Suprapubic skin (tissue), 4 donors: ENCODE results near the gene EPHA2.

Experiments
- EP300 ChIP-seq: sonication (generic); formaldehyde crosslinking; IDR thresholded peaks from one replicate; pipeline ENCODE4 v1.6.1; 2017; ENCODE audit warnings: antibody characterized with exemption
- POLR2A ChIP-seq, 2 donors: fragments of 450-650 bp; IDR thresholded peaks; one replicate each; pipeline ENCODE4 v1.6.1; 2017; ENCODE audit warnings: antibody characterized with exemption in 2 of 2, mild to moderate bottlenecking in 2 of 2, moderate library complexity in 2 of 2
- POLR2AphosphoS5 ChIP-seq, 3 donors: sonication (generic); formaldehyde crosslinking; IDR thresholded peaks; one replicate each; pipeline ENCODE4 v1.6.1; 2017; ENCODE audit warnings: antibody characterized with exemption in 3 of 3
- TF ChIP-seq, protein P1 (sequence below), 2 donors: fragments of 200-600 bp in 1 of 2; fragments of 450-650 bp in 1 of 2; sonication (generic) in 1 of 2; IDR thresholded peaks; one replicate each; pipeline ENCODE4 v1.5.1; 2016 to 2019; ENCODE audit warnings: antibody characterized with exemption in 2 of 2, mild to moderate bottlenecking in 1 of 2, moderate library complexity in 1 of 2

DNA sequence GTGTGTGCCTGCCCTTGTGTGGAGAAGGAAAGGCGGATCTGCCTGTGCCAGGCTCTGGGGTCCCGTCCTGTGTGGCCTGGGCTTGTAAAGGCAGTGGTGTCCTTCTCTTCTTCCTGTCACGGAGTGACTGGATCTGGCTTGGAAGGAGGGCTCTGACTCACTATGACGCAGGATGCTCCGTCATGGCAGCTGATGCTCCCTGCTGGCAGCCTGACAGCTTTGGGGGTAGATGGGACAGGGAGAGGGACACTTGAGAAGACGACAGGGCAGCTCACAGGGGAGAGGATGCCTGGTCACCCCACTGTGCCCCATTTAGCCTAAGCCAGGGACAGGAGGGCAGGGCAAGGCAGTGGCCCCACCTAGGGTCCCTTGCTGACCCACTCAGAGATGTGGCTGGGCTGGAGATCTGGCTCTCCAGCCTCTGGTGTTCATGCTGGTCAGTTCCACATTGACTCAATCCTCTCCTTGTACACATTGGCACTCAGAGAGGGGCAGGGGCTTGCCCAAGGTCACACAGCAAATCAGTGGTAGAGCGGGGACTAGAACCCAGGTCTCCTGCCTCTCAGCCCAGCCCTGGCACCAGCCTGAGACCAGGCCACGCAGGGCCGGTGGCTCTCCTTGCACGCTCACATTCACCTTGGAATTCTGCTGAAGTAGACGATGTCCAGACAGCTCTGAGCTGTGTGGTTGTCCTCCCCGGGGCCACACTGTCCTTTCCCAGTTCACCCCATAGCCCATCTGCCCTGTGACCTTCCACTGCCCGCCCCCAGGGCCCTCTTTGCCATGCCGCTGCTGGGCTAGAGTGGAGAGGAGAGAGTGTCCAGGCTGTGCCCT lies 79.6 kb downstream of the EPHA2 start:
- TF ChIP-seq, protein P1, sequence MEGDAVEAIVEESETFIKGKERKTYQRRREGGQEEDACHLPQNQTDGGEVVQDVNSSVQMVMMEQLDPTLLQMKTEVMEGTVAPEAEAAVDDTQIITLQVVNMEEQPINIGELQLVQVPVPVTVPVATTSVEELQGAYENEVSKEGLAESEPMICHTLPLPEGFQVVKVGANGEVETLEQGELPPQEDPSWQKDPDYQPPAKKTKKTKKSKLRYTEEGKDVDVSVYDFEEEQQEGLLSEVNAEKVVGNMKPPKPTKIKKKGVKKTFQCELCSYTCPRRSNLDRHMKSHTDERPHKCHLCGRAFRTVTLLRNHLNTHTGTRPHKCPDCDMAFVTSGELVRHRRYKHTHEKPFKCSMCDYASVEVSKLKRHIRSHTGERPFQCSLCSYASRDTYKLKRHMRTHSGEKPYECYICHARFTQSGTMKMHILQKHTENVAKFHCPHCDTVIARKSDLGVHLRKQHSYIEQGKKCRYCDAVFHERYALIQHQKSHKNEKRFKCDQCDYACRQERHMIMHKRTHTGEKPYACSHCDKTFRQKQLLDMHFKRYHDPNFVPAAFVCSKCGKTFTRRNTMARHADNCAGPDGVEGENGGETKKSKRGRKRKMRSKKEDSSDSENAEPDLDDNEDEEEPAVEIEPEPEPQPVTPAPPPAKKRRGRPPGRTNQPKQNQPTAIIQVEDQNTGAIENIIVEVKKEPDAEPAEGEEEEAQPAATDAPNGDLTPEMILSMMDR (IDR thresholded peaks at IDR 0.05), result no peak
- TF ChIP-seq POLR2A (IDR thresholded peaks at IDR 0.05) (no peak), POLR2AphosphoS5 (IDR thresholded peaks at IDR 0.05) (no peak), EP300 (no peak)
